ENCODE data around the gene SMYD3.
"Not testable (repeated sequence)": the region's sequence is repeated elsewhere in the genome, so short reads cannot be mapped to it uniquely, and the experiment has no call there.

SMYD3 gene

DNA sequence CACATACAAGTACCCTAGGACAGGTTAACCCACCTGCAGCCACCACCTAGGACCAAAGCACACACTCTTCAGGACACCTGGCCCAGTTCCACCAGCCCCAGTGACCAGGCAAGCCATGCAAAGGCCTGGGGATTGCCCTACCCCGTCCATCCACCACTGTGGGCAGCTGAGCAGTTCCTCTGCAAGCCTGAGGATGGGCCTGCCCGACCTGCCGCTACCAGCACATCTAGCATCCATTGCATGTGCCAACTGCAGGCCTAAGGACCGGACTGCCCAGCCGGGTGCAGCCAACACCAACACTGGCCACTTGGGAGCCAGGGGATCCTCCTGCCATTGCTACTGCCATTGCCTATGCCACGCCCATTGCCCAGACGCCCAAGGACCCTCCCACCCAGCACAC is 558.3 kb downstream of the SMYD3 start:
- ChIA-PET POLR2A (no interaction called here), CTCF (no interaction called here)
- TF ChIP-seq NFRKB (IDR thresholded peaks at IDR 0.05) = no peak
- no peak for TF ChIP-seq BHLHE40 (IDR thresholded peaks at IDR 0.05; ENCODE audit: borderline replicate concordance)
- TF ChIP-seq ELF4 (IDR thresholded peaks at IDR 0.05) = no peak
- no peak for TF ChIP-seq L3MBTL2 (conservative IDR thresholded peaks at IDR 0.05)
- no peak for TF ChIP-seq TARDBP (IDR thresholded peaks at IDR 0.05)
- TF ChIP-seq SUZ12 (IDR thresholded peaks at IDR 0.05) = no peak
- no peak for TF ChIP-seq SP1 (IDR thresholded peaks at IDR 0.05)
- no peak for TF ChIP-seq FOXK2 (IDR thresholded peaks at IDR 0.05)
- TF ChIP-seq LEF1 (IDR thresholded peaks at IDR 0.05; ENCODE audit: borderline replicate concordance) = no peak
- TF ChIP-seq CTBP1 (IDR thresholded peaks at IDR 0.05; ENCODE audit: borderline replicate concordance) = no peak
- TF ChIP-seq ZNF384 (IDR thresholded peaks at IDR 0.05) = no peak
- no peak for TF ChIP-seq FOXM1 (IDR thresholded peaks at IDR 0.05; ENCODE audit: borderline replicate concordance)
- no peak for DNase-seq (ENCODE audit: extremely low spot score)

DNA sequence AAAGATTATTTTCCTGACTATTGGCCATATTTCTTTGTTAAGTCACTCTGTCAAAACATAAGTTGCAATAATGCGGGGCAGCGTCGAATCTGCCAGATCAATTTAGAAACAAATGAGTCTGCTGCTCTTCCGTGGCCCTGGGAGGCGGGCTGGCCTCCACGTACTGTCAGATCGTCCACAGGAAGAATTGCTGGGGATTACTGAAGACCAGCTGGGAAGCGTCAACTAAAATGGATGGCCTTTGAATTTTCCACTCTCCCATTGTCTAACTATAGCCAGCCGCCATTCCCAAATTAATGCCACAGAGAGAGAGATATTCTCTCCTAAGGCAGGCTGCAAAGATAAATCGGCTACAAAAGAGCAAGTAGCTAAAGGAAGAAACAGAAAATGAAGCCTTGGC is 560.2 kb downstream of the SMYD3 start:
- POLR2A ChIA-PET = no interaction called here
- CTCF ChIA-PET = no interaction called here

DNA sequence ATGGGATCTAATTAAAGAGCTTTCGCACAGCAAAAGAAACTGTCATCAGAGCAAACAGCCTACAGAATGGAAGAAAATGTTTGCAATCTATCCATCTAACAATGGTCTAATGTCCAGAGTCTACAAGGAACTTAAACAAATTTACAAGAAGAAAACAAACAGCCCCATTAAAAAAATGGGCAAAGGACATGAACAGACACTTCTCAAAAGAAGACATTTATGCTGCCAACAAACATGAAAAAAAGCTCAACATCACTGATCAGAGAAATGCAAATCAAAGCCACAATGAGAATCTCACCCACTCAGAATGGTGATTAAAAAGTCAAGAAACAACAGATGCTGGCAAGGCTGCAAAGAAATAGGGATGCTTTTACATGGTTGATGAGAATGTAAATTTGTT is 561.9 kb downstream of the SMYD3 start:
- DNase-seq (ENCODE audit: extremely low spot score); POLR2A ChIA-PET; CTCF ChIA-PET: not testable (repeated sequence)

More for the DNA sequence above, 560.2 kb downstream of the SMYD3 start:
- TF ChIP-seq ARNT (IDR thresholded peaks at IDR 0.05) = no peak
- no peak for TF ChIP-seq BHLHE40 (IDR thresholded peaks at IDR 0.05; ENCODE audit: borderline replicate concordance)
- no peak for TF ChIP-seq HDGF (IDR thresholded peaks at IDR 0.05; ENCODE audit: borderline replicate concordance)
- no peak for TF ChIP-seq FOXM1 (IDR thresholded peaks at IDR 0.05; ENCODE audit: borderline replicate concordance)
- TF ChIP-seq LEF1 (IDR thresholded peaks at IDR 0.05; ENCODE audit: borderline replicate concordance) = no peak
- no peak for TF ChIP-seq FOXK2 (IDR thresholded peaks at IDR 0.05)
- no peak for TF ChIP-seq ZNF384 (IDR thresholded peaks at IDR 0.05)
- no peak for DNase-seq (ENCODE audit: extremely low spot score)

DNA sequence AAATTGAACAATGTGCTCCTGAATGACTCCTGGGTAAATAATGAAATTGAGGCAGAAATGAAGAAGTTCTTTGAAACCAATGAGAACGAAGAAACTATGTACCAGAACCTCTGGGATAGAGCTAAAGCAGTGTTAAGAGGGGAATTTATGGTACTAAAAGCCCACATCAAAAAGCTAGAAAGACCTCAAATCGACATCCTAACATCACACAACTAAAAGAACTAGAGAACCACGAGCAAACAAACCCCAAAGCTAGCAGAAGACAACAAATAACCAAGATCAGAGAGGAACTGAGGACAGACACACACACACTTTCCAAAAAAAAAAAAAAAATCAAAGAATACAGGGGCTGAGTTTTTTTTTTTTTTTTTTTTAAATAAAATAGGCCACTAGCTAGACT is 564.2 kb downstream of the SMYD3 start:
- TF ChIP-seq ELF4 (IDR thresholded peaks at IDR 0.05) (no peak), FOXK2 (IDR thresholded peaks at IDR 0.05) (no peak)
- ChIA-PET POLR2A (no interaction called here), CTCF (no interaction called here)
- no peak for DNase-seq (ENCODE audit: extremely low spot score)

DNA sequence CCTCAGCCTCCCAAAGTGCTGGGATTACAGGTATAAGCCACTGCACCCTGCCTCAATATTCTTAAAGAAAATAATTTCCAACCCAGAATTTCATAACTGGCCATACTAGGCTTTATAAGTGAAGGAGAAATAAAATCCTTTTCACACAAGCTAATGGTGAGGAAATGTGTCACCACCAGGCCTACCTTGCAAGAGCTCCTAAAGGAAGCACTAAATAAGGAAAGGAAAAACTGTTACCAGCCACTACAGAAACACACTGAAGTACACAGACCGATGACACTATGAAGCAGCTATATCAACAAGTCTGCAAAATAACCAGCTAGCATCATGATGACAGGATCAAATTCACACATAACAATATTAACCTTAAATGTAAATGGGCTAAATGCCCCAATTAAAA is 565.3 kb downstream of the SMYD3 start:
- POLR2A ChIA-PET; DNase-seq (ENCODE audit: extremely low spot score); CTCF ChIA-PET: not testable (repeated sequence)

DNA sequence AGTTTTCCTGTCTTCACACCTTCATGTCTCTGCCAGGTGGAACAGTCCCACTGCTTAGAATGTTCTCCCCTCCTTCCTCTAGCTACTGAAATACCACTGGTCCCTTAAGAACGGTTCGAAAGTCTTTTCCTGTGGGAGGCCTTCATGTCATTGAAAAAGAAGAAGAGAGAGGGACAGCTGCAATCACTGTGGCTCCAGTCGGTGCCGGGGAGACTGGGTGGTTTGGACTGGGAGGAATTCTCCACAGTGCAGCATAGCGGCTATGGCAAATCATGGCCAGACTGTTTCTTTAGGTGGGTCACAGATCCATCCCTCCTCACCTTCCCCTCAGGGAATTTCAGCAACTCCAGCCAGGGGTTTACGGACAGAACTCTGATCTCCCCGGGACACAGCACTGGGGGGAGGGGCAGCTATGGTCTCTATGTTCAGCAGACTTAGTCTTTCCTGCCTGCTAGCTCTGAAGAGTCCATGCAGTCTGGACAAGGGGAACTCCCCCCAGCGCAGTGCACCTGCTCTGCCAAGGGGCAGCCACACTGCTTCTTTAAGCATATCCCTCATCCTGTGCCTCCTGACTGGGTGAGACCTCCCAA is 567.2 kb downstream of the SMYD3 start:
- TF ChIP-seq, protein P1, sequence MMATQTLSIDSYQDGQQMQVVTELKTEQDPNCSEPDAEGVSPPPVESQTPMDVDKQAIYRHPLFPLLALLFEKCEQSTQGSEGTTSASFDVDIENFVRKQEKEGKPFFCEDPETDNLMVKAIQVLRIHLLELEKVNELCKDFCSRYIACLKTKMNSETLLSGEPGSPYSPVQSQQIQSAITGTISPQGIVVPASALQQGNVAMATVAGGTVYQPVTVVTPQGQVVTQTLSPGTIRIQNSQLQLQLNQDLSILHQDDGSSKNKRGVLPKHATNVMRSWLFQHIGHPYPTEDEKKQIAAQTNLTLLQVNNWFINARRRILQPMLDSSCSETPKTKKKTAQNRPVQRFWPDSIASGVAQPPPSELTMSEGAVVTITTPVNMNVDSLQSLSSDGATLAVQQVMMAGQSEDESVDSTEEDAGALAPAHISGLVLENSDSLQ (IDR thresholded peaks at IDR 0.05) = no peak
- TF ChIP-seq NFRKB (IDR thresholded peaks at IDR 0.05) (no peak), FOXM1 (IDR thresholded peaks at IDR 0.05; ENCODE audit: borderline replicate concordance) (no peak), ARNT (IDR thresholded peaks at IDR 0.05) (no peak), L3MBTL2 (conservative IDR thresholded peaks at IDR 0.05) (no peak)
- no peak for DNase-seq (ENCODE audit: extremely low spot score)
- ChIA-PET CTCF (no interaction called here), POLR2A (no interaction called here)

DNA sequence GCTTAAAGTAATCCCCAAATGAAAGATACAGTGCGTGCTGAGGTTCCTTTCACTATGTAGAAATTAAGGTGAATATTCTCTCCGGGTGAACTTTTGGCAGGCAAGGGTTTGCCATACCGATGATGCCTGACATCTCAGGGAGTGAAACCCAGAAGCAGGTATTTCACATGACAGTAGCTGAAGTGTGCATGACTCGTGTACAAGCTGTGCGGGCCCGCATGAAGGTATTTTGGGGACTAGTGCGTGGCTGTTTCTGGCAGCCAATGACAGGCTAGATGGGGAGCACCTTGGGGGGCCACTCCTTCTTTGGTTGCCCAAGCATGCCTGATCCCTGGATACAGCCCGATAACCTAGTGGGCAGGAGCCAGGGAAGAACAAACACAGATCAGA is 569.0 kb downstream of the SMYD3 start:
- CTCF ChIA-PET = no interaction called here
- POLR2A ChIA-PET = no interaction called here
- DNase-seq (ENCODE audit: extremely low spot score) = no peak
- TF ChIP-seq ZNF384 (IDR thresholded peaks at IDR 0.05) (no peak), NFRKB (IDR thresholded peaks at IDR 0.05) (no peak), BHLHE40 (IDR thresholded peaks at IDR 0.05; ENCODE audit: borderline replicate concordance) (no peak)

DNA sequence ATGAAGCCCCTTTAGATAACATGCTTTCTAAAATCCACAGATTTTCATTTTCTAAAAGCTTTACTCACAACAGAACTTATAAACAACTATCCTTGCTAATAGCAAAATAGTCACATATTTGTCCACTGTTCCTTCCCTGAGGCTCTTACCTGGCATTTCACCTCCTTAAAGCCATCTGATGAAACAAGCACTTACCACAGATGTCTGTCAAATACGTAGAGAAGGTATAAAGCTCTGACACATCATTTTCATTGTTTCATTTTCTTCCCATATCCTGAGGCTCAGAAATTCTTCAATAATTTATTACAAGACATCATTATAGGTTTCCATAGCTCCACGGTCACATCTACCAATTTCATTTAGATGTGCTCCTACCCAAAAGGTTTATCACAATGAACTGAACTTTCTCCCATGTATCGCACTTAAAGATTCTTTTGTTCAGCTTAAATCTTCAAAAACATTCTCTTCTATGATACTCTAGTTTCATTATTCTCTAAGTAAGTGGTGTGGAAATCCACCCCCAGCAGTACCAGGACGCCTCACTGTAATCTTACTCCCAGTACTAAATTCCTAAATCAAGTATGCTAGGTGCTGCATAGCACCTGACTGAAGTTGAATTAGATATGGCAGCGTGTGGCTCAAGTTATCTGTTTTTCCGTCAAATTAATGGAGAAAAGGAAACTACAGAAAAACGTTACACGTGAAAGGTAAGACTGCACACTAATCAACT is 569.6 kb downstream of the SMYD3 start:
- no peak for DNase-seq (ENCODE audit: extremely low spot score)
- CTCF ChIA-PET = no interaction called here
- POLR2A ChIA-PET = no interaction called here
- no peak for TF ChIP-seq BHLHE40 (IDR thresholded peaks at IDR 0.05; ENCODE audit: borderline replicate concordance)
- TF ChIP-seq, protein P1 (IDR thresholded peaks at IDR 0.05) = no peak
- TF ChIP-seq TARDBP (IDR thresholded peaks at IDR 0.05) = no peak
- no peak for TF ChIP-seq NFRKB (IDR thresholded peaks at IDR 0.05)
- TF ChIP-seq SP1 (IDR thresholded peaks at IDR 0.05) = no peak
- no peak for TF ChIP-seq FOXA1 (IDR thresholded peaks at IDR 0.05)
- no peak for TF ChIP-seq LEF1 (IDR thresholded peaks at IDR 0.05; ENCODE audit: borderline replicate concordance)
- no peak for TF ChIP-seq L3MBTL2 (conservative IDR thresholded peaks at IDR 0.05)
- TF ChIP-seq FOXK2 (IDR thresholded peaks at IDR 0.05) = no peak
- no peak for TF ChIP-seq SUZ12 (IDR thresholded peaks at IDR 0.05)
- no peak for TF ChIP-seq ZNF384 (IDR thresholded peaks at IDR 0.05)
- no peak for TF ChIP-seq HDGF (IDR thresholded peaks at IDR 0.05; ENCODE audit: borderline replicate concordance)
- TF ChIP-seq CTBP1 (IDR thresholded peaks at IDR 0.05; ENCODE audit: borderline replicate concordance) = no peak
- TF ChIP-seq ELF4 (IDR thresholded peaks at IDR 0.05) = no peak
- no peak for TF ChIP-seq FOXM1 (IDR thresholded peaks at IDR 0.05; ENCODE audit: borderline replicate concordance)

Measured in HEK293T (cell line).